ENCODE data around the gene ATXN1.
"Not testable (repeated sequence)": the region's sequence is repeated elsewhere in the genome, so short reads cannot be mapped to it uniquely, and the experiment has no call there.

ATXN1 gene

DNA sequence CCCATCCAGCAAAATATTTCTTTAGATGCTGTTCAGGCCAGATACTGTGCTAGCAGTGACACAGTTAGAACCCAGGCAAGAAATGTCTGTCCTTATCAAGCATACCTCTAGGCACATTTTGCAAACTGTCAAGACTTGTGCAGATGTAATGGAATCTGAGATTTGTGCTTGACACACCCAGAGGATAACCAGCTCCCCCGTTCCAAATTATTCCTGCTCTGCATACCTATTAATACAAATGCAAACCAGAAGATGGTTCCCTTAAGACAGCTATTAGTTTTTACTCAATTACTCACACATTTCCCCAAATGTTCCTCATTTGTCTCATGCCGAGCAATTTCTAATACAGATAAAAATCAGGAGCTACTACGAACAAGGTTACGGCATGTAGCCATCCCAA lies 40.4 kb downstream of the ATXN1 start:
- no peak for DNase-seq (ENCODE audit: low read depth, low spot score)

DNA sequence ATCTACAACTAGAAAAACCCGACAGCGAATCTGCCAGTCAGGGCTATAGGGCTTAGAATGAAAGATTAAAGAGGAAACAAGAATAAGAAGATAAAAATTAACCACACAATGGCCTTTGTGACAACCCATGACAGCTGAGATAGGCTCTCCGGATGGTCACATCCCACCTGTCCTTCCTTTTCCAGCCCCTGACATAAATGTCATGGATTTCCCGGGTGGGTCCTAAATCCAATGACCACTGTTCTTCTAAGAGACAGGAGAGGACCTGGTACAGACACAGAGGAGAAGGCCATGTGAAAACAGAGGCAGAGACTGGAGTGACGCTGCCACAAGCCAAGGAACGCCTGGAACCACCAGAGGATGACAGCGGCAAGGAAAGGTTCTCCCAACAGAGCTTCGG lies 41.8 kb downstream of the ATXN1 start:
- DNase-seq (ENCODE audit: low read depth, low spot score): no peak

DNA sequence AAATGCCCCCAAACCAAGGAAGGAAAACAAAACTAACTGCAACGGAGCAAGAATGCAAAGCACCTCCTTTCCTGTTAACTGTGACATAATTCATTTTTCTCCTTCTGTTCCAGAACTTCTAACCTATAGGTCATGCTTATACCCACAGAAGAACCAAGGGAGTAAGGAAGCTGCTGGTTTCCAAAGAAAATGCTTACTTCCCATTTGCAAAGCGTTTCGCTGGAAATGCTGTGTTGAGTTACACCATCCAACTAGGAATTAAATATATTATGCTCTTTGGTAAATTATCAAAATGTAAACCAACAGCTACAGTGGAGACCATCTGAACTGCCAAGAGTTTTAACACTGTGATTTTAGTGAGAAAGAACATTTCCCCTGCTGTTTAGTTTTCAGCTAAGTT lies 42.9 kb downstream of the ATXN1 start:
- DNase-seq (ENCODE audit: low read depth, low spot score): no peak

DNA sequence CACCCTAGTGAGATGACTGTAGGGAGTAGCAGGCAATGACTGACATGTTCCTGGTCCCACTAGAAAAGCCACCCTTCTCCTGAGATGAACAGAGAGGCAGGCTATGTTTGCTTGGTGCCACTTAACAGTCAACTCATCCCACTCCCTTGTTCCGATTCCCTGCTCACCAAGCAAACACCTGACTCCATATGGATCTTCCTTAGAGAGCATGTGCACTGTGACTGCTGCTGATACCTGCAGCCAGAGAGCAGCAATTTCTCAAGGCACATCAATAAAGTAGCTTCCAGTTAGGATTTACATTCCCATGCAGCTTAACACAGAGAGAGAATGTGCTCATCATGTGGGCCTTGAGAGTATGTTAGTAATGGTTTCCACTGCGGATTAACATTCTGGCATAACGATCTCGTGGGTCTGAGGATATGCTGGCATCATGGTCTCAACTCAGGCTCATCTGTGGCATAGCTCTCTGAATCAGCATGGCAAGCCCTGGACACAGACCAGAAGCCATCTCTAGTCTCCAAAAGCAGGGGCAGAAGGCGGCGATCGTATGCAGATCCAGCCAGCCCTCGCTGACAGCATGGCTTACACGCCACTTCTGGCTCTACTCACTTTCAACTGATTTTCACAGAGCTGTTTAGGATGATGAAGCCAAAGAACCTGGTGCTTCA lies 43.9 kb downstream of the ATXN1 start:
- DNase-seq (ENCODE audit: low read depth, low spot score): no peak

DNA sequence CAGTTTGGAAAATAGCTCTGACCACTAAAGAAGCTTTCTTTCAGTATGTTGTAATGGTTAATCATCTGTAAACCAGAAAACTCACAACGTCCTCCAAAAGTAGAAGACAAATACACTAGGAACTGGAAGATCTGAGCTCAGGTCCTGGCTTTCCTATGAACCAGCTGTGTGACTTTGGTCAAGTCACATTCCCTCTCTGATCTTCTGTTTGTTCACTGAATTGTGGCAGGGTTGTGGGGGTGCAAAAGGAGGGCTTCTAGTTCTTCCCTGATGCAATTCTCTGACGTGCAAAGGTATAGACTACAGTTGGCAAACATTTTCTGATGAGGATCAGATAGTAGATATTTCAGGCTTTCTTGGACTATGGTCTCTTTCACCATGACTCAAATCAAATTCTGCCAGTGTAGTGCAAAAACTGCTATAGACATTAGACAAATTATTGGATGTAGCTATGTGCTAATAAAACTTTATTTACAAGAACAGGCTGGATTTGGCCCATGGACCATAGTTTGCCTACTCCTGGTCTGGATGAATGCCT lies 44.9 kb downstream of the ATXN1 start:
- DNase-seq (ENCODE audit: low read depth, low spot score): no peak

DNA sequence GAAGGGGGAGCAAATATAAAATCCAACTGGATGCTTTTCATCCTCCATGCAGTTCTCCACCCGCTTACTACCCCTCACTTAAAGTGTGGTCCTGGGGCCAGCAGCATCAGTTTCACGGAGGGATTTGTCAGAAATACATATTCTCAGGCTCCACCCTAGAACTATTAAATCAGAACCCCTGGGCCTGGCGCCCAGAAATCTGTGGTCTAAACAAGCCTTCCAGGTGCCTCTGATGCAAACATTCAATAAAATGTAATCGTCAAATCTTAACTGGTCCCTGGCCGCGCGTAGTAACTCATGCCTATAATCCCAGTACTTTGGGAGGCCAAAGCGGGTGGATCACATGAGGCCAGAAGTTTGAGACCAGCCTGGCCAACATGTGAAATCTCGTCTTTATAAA lies 47.7 kb downstream of the ATXN1 start:
- DNase-seq (ENCODE audit: low read depth, low spot score): no peak

DNA sequence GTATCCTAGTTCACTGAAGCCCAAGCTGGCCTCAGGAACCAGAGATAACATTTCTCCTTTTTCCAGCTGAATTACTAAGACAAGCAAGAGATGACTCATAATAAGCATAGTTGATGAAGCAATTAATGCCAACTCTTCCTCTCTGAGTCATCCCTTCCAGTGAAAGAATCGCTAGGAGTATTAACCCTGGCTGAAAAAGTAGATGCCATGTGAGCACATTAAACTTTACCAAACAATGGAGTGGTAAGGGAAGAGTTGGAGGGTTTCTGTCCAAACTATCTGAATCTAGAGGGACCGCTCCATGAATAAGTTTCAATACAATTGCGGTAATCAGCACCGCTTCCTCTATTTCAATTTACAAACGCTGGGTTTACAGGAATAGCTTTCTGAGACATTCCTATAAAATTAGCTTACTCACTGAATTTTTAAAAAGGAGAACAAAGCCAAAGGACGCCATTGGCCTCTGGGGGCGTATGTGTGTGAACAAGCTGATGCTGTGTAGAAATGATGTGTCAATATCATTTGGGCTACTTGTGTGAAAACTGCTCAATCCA lies 48.3 kb downstream of the ATXN1 start:
- DNase-seq (ENCODE audit: low read depth, low spot score): no peak

DNA sequence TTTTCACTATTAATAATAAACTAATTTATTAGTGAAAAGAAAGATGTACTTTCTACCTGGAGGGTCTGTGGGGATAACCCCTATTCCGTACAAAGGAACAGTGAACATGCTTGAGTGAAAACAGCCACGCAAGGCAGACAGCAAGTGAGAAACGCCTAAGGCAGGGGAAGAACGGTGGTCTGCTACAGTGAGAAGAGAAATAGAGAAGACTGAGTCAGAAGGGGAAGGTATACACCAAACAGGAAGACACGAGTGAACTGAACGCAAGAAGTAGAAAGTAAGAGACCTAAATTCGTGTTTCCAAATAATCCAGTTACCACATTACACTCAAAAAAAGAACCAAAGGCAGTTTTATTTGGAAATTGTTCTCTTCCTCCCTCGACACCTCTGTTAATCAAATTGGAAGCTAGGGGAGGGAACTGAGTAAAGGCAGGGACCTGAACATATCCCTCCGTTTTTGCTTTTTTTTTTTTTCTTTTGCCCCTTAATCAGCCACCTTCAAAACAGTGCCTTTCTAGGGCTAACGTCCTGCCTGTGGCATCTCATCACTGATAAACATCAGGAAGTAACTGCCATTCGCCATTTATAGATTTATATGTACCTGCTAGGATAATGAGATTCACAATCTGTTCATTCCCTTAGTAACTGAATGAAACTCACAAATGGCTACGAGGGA lies 48.9 kb downstream of the ATXN1 start:
- no peak for DNase-seq (ENCODE audit: low read depth, low spot score)

DNA sequence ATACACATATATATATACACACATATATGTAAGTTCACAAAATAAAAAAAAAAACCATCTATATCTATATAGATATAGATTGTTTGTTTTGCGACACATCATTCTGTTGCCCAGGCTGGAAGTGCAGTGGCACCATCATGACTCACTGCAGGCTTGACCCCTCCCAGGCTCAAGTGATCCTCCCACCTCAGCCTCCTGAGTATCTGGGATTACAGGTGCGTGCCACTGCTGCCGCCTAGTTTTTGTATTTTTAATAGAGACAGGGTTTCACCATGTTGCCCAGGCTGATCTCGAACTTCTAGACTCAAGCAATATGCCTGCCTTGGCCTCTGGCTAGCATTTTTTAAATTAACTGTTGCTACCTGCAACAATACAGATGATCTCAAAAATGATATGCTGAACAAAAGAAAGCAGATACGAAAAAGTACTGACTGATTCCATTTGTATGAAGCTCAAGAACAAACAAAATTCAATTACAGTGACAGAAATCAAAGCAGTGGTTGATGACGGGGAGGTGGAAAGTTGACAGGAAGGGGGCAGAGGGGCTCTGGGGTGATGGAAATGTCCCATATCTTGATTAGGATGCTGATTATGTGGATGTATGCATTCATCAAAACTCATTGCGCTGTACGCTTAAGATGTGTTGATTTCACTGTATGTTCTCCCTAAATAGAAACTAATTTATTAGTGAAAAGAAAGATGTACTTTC lies 49.6 kb downstream of the ATXN1 start:
- no peak for DNase-seq (ENCODE audit: low read depth, low spot score)

DNA sequence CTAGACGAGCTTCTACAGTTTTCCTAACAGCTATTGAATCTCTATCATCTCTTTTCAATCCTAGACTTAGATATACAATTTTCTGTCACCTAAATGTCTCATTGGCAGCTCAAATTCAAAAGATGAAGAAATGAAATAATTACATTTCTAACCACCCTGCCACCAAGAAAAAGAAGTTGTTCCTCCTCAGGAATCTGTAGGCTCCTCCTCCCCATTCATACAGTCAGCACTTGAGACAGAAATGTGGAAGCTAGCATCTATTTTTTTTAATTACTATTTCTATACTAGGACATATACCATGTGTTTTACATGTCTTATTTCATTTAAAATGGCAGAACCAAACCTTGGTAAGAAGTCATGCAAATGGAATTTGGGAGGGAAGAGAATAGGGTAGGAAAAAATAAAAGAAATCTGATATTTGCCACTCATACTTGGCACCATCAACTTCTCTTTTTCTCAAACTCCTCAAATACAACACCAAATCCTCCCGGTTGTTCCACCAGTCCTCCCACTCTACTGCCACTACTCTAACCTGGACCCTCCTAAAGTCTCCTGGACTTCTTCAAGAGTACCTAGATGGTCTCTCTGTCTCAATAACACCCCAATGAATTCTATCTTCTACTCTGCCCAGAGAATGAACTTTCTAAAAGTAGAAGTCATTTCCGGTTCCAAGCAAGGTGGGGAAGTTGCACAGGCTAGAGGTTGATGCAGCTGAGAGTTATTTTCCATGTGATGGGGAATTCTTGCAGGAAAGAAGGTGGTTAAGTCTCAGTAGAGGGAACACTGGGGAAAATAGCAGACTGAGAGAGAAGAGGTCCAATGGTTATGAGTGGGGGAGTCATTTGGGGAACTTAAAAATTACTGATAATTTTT lies 54.1 kb downstream of the ATXN1 start:
- DNase-seq (ENCODE audit: low read depth, low spot score): no peak

DNA sequence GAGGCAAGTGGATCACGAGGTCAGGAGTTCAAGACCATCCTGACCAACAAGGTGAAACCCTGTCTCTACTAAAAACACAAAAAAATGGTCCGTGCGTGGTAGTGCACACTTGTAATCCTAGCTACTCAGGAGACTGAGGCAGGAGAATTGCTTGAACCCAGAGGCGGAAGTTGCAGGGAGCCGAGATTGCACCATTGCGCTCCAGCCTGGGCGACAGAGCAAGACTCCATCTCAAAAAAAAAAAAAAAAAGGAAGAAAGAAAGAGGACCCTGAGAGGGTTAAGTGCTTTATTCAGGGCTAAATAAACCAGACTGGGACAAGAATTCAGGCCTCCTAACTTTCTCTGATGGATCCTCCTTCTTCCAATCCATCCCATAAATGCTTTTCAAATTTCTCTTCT lies 54.8 kb downstream of the ATXN1 start:
- not testable (repeated sequence) for DNase-seq (ENCODE audit: low read depth, low spot score)

DNA sequence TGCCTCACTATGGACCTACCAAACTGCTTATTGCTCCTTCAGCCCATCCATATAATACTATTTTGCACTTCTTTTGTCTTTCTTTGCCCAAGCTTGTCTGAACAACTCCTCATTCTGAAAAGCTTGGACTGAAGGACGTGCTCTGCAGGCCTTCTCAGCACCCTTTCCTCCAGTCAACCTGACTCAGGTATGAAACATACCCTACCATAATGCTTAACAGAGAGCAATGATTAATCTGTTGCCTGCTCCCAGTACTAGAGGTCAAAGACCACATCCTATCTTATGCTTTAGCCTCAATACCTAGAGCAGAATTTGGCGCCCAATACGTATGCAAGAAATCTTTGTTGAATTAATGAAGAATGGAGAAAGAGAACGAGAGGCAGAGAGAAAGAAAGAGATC lies 55.2 kb downstream of the ATXN1 start:
- no peak for DNase-seq (ENCODE audit: low read depth, low spot score)

DNA sequence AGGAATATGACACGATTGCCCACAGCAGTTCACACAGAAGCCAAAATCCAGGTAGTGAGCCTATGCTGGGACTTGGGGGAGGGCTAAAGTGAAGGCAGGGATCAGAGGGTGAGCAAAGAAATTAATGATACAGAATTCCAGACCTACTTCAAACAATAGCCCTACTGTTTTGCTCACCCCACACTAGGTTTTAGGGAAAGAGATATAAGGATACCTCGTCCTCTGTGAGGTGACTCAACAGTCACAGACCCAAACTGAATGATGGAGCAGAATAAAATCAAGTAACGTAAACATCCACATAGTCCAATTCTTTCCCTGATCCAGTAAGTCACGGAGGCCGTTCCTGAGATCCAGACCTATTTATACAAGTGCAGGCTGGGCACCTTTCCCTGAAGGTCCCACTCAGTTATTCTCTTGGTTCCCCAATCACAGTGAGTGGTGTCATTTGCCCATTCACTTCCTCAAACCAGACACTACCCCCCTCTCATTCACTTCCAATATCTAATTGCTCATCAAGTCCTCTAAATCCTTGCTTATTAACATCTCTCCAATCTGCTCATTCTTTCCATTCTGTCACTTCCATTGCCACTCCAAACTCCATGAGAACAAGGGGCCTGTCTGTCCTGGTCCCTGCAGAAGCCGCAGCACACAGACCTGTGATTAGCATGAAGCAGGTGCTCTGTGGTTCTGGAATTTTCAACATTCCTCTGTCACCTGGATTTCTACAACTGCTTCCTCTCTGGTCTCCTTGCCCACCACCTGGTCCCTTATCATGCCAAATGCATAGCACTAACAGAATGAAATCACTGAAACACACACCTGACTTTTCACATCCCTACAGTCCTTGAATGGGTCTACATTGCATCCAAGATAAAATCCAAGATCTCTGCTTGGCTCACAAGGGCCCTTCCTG lies 55.9 kb downstream of the ATXN1 start:
- peak; percentile 12 for DNase-seq (ENCODE audit: low read depth, low spot score)

DNA sequence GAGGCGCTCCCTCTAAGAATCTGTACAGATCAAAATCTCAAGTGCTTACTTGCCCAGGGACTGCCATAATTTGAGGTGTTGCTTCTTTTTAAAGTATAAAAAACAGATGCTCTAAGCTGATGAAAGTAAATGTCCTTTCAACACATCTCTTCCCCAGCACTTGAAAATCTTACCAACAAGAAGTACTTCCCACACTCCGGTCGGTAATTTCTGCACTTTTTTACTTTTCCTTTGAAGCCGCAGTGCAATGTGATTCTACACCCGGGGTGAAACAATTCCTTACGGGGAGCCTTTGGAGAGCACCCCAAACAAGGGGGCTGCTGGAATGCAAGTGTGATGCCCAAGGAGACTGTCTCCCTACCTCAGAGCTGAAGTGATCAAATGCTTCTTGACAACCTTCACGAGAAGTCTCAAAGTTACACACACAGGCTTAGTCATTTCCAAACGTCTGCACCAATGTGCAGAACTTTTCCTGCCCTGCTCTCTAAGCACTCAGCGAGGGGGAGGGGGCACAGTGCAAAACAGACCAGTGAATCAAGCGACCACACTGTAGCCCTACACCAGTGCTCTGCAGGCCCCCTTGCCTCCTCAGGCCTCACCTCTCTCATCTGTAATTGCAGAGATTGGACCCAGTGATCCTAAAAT lies 56.7 kb downstream of the ATXN1 start:
- DNase-seq (ENCODE audit: low read depth, low spot score): no peak

DNA sequence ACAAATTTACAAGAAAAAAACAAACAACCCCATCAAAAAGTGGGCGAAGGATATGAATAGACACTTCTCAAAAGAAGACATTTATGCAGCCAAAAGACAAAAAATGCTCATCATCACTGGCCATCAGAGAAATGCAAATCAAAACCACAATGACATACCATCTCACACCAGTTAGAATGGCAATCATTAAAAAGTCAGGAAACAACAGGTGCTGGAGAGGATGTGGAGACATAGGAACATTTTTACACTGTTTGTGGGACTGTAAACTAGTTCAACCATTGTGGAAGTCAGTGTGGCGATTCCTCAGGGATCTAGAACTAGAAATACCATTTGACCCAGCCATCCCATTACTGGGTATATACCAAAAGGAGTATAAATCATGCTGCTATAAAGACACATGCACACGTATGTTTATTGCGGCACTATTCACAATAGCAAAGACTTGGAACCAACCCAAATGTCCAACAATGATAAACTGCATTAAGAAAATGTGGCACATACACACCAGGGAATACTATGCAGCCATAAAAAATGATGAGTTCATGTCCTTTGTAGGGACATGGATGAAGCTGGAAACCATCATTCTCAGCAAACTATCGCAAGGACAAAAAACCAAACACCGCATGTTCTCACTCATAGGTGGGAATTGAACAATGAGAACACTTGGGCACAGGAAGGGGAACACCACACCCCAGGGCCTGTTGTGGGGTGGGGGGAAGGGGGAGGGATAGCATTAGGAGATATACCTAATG lies 58.5 kb downstream of the ATXN1 start:
- DNase-seq (ENCODE audit: low read depth, low spot score): not testable (repeated sequence)

DNA sequence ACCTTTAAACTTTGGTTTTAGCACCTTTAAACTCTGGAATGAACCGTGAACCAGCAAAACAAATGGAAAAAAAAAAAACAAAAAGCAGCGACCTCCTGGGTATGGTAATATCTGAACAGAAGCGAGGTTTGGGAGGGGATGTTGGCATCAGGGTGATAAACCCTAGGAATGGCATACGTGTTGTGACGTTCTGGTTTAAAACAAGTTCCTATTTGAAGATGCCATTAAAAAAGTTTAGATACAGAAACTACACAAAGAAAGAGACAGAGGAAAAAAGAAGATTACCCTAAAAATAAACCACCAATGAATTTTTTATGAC lies 60.4 kb downstream of the ATXN1 start:
- DNase-seq (ENCODE audit: low read depth, low spot score): no peak

DNA sequence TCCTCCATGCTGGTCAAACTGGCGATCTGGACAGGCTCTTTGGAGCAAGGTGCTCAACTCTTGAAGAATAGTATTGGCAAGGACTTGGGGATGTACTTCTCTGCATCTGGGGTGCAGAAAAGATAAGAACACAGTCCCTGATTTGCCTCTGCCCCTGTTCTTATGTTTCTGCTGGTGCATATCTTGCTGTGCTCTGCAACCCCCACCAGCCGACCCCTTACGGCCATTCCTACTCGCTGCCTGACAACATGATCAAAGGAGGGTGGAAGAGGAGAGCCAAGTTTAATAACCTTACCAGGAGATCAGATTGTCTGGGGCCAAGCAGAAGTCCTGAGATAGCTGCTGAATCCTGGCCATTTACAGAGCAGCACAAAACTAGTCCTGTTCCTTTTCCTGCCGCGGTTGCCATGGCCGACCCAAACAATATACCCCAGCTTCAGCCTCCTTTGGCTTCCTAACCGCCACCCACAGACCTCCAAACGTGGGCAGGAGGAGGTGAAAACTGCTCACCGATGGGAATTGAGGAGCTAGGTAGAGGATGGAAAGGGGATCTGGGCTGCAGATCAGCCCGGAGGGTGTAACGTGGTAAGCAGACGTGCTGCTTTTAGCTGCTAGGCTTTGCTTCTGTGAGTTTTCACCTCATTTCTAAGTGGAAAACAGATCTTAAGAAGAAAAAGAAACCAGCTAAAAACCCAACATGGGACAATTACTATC lies 60.9 kb downstream of the ATXN1 start:
- DNase-seq (ENCODE audit: low read depth, low spot score): no peak

DNA sequence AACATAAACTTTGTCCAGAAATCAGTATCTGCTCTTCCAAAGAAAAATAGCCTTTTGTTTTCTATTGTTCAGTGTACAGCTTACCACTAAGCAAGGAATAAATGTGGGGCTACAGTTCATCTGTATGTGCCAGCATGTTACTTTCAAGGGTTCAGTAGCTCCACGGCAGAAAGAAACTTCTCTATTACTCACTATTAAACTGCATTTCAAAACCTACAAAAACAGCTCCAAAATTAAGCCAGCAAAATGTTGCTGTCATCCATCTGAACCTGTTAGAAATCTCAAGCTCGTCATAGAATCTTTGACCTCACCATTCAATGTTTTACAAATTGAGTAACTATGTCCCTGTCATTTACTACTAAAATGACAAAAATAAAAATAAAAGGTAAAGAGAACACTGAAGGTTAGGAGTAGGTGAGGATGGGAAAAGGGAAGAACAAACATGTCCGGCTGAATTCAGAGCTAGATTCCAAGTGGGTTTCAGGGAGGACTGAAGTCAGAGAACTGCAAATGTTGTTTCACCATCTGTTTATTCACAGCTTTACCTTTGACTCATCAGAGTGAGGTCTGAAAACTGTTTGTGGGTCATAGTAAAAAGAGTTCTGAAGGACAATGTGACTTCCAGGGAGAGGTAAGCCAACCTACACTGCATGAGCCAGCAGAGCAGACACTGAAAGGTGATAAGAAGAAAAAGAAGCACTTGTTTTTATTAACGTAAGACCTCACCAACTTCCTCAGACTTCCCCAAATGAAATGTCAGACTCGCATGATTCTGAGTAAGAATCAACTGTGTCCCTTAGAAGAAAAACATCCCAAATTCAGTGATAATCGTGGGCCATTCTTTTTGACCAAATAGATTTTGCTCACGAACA lies 62.0 kb downstream of the ATXN1 start:
- DNase-seq (ENCODE audit: low read depth, low spot score): no peak

Measured in iPS DF 19.7 (cell line).